Subcutaneous adipose tissue (tissue), 4 donors: ENCODE results near the gene LAMB3. TPM values are rescaled to one million over a fixed set of nuclear protein-coding genes. Genes with fewer than 3 reads are reported as not detected.

Experiments used
- total RNA-seq, 4 donors: library from RNA; depleted of rRNA; stranded (reverse); fragments of >200 nt; gene quantifications; one replicate each; pipeline ENCODE4 v1.1.0, GENCODE V29; 2016
- TF ChIP-seq, protein P1 (sequence below): fragments of 450-650 bp; IDR thresholded peaks from one replicate; pipeline ENCODE4 v1.5.1; 2016; ENCODE audit warnings: low read depth, mild to moderate bottlenecking, control low read depth, antibody characterized with exemption, moderate library complexity

Gene LAMB3
- total RNA-seq, 4 donors from 2014 or later, result 5.5 to 32.4 (median 21.3) TPM

DNA sequence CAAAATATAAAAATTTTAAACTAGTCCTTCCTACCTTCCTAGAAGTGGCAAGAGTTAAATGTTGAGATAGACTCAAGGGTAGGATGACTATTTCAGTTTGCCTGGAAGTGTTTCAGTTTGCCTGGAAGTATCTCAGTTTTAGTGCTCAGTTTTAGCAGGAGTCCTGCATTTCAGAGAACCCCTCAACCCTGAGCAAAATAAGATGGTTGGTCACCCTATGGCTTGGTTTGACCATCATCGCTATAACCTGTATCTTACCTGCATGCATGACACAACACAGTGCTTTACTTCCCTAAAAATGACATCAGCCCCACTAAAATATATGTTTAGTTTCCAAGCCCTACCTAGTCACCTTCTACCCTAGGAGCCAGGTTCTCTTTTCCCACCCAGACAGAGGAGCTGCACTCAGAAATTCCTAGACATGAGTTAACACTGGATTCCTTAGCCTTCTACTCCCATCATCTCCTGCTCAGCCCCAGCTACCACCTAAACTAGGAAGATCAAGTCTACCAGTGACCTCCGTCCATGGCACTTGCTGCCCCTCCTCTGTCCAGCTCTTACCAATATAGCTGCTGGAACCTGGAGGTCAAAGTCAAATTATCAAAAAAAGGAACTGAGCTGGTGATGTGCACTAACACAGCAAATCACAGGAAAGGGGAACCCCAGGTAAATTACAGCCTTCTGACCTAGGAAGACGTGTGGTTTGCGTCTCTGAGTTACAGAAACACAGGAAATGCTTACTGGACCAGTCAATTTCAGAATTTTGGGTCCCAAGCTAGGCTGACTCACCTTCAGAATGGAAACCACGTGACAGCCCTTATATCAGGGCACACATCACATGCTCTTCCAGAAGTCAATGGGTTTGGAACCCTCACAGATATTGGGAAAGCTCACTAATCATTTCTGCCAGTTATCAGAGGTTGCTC, 20.7 kb upstream of the LAMB3 start:
- TF ChIP-seq, protein P1, sequence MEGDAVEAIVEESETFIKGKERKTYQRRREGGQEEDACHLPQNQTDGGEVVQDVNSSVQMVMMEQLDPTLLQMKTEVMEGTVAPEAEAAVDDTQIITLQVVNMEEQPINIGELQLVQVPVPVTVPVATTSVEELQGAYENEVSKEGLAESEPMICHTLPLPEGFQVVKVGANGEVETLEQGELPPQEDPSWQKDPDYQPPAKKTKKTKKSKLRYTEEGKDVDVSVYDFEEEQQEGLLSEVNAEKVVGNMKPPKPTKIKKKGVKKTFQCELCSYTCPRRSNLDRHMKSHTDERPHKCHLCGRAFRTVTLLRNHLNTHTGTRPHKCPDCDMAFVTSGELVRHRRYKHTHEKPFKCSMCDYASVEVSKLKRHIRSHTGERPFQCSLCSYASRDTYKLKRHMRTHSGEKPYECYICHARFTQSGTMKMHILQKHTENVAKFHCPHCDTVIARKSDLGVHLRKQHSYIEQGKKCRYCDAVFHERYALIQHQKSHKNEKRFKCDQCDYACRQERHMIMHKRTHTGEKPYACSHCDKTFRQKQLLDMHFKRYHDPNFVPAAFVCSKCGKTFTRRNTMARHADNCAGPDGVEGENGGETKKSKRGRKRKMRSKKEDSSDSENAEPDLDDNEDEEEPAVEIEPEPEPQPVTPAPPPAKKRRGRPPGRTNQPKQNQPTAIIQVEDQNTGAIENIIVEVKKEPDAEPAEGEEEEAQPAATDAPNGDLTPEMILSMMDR, result no peak

GRCh38 chr1:209670441-209671082, 18.3 kb upstream of the LAMB3 start:
- TF ChIP-seq, protein P1, result no peak

DNA sequence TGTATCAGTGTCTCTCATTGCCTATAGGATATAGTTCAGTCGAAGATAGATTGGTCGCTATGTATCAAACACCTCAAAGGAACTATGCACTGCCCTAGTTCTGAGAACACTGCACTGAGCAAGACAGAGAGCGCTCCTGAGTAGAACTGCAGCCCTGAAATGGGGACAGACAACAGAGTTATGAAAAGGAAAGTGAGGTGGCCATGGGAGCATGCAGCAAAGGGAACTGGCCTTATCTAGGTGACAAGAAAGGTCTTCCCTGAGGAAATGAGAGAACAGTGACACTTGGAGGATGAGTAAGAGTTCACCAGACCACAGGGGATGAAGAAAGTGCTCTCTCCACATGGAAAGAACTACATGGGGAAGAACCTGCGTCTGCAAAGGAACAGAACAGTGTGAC, 15.5 kb upstream of the LAMB3 start:
- TF ChIP-seq, protein P1, result no peak

DNA sequence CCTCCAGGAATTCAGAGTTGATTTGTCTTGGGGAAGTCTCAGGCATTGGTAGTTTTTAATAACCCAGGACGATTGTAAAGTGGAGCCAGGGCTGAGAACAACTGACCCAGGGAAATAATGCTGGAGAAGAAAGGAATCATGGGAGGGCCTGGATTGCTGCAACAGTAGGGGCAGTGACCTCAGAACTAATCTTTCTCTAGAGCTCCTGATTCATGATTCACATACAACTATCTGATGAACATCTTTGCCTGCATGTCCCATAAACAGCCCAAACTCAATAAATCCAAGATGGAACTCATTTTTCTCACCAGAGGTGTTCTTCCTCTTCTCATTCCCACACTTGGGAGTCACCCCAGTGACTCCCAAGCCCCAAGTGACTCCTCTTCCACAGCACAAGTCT, 14.9 kb upstream of the LAMB3 start:
- TF ChIP-seq, protein P1, result no peak

GRCh38 chr1:209662879-209663327, 10.7 kb upstream of the LAMB3 start:
- TF ChIP-seq, protein P1, result no peak

GRCh38 chr1:209661071-209661470, 8.8 kb upstream of the LAMB3 start:
- TF ChIP-seq, protein P1, result no peak

DNA sequence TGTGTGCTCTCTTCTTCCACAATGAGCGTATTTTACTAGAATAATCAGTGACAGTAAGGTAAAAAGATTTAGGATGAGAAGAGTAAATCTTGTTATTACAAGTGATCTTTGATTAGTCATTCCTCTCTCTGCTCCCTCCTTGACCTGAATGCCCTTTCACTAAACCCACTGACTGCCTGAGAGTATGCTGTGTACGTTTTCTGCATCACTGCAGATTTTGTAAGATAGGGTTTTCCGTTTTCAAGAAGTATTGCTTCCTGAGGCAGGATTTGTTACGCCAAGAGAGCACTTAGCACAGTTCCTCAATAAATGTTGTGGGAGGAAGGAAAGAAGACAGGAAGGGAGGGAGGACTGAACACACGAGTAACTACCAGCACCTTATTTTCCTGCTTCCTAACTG, 7.7 kb upstream of the LAMB3 start:
- TF ChIP-seq, protein P1, result no peak
